ENCODE data around the gene SASH3. TPM values are rescaled to one million over a fixed set of nuclear protein-coding genes. Genes with fewer than 3 reads are reported as not detected.

SASH3 gene
- total RNA-seq, 2 experiments from 2014 or later, result 126 to 133 TPM

DNA sequence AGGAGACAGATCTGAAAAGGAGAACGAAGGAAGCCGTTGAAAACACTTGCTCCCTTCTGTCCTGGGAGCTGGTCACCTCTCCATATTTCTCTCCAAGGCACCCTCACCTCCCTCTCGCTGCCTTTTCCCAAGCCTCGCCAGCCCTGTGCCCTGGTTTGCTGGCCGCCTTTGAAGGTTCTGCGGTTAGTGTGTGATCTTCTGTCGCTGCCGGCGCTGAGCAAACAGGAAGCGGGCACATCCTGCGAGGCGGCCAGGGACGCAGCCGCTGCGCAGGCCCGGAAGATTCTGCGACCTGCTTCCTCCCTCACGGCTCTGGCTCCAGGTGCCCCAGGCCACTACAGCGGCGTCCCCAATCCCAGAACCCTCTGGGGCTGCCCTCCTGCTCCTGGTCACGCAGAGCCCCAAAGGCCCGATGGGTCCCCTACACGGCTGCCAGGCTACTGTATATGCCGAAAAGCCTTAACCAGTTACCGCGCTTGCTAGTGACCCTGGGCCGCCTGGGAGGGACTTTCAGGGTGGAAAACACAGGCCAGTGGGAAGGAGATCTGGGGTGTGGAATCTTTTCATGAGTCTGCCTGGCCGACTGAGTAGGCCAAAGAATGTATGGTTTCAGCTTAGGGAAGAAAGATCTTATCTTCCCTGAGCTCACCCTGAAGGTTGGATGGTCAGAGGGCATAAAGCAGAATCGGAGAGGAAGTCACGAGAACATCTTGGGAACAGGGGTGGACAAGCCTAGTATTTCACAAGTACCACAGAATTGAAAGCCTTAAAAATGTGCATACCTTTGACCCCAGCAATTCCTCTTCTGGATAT lies 2.3 kb upstream of the SASH3 start:
- peaks cover 48% of the 10 kb centered on the region for H3K4me1 Mint-ChIP-seq (ENCODE audit: low read depth)
- peak; percentile 85 for DNase-seq
- no peaks in the 10 kb centered on the region for H3K27me3 Mint-ChIP-seq
- no peaks in the 10 kb centered on the region for H3K9me3 Mint-ChIP-seq
- peak overlapping the region; percentile 78 for H3K4me3 Mint-ChIP-seq
- intact Hi-C loops (cut with micrococcal nuclease), result loop anchor here (5.0 kb wide), 1 partner anchor 205 kb away; the partner anchor contains the start of gene BCORL1
- CTCF ChIA-PET, result interaction anchor here (1.6 kb wide), 1 partner anchor 18 kb away, joined by 5 read pairs; no protein-coding TSS in a partner anchor
- peak overlapping the region; percentile 97 for H3K27ac Mint-ChIP-seq
- POLR2A ChIA-PET, result interaction anchor here (0.6 to 8.2 kb wide), 7 partner anchors 8 to 41 kb away, joined by 3 to 58 read pairs (median 3); no protein-coding TSS in a partner anchor
- H3K36me3 Mint-ChIP-seq, result peaks cover 28% of the 10 kb centered on the region

DNA sequence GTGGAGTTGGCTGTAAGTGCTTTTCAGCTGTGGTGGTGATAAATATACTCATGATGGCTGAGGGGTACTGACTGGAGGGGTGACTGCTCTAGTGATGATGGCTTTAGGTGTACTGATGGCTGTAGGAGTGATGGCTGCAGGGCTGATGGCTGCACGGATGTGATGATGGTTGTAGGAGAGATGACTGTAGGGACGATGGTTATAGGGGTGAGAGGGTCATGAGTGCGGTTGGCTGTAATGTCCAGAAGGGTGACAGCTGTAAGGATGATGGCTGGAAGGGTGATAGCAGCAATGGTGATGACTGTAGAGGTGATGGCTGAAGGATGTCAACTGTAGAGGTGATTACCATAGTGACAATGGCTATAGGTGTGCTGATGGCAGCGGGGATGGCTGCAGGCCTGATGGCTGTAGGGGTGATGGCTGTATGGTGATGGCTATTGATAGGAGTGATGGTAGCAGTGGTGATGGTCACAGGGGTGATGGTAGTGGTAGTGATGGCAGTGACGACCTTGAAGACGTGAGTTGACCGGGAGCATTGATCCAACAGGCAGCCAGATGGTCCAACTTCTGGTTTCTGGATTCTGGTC lies 570 bp upstream of the SASH3 start:
- ChIA-PET POLR2A (interaction anchor here (0.9 to 8.2 kb wide), 3 partner anchors 10 to 20 kb away, joined by 3 to 58 read pairs (median 3); no protein-coding TSS in a partner anchor), CTCF (interaction anchor here (0.7 to 5.6 kb wide), 4 partner anchors 9 to 281 kb away, joined by 3 to 40 read pairs (median 6); no protein-coding TSS in a partner anchor)
- Mint-ChIP-seq H3K27ac (peak overlapping the region; percentile 97), H3K4me3 (peak overlapping the region; percentile 79), H3K27me3 (no peaks in the 10 kb centered on the region), H3K36me3 (peaks cover 42% of the 10 kb centered on the region), H3K4me1 (ENCODE audit: low read depth) (peaks cover 49% of the 10 kb centered on the region), H3K9me3 (no peaks in the 10 kb centered on the region)
- intact Hi-C loops (cut with micrococcal nuclease), result loop anchor here (5.0 kb wide), 1 partner anchor 203 kb away; the partner anchor contains the start of gene BCORL1
- no peak for DNase-seq

DNA sequence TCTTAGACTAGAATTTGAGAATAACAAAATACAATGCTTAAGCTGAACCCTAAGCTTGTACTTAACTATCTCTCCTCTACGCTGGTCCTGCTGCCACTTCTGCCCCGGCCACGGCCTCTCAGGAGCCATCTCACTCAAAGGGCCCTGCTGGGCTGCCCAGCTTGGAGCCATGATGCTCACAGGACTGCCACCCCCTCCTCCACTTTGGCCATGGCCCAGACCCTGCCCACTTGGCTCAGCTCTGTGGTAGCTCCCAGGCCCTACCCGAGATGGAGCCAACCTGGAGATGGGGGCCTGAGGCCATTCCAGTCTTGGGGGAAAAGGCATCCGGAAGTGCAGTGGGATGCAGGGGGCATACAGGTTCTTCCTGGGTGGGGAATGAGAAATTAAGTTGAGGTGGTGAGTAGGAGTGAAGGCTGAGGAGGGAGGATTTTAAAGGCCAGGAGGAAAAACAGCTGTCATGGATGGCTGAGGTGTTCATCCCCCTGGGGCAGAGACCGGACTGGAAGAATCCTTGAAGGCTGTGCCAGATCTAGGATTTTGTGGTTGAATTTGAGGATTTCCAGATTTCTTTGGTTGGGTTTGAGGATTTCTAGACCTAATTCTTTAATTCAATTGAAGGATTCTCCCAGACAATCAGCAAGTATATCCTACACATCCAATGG lies 824 bp downstream of the SASH3 start:
- ChIA-PET POLR2A (interaction anchor here (0.9 to 8.2 kb wide), 9 partner anchors 7 to 101 kb away, joined by 3 to 58 read pairs (median 4); no protein-coding TSS in a partner anchor), CTCF (interaction anchor here (1.1 to 5.6 kb wide), 7 partner anchors 9 to 102 kb away, joined by 3 to 40 read pairs (median 9); no protein-coding TSS in a partner anchor)
- peak overlapping the region; percentile 79 for H3K4me3 Mint-ChIP-seq
- peak overlapping the region; percentile 97 for H3K27ac Mint-ChIP-seq
- H3K4me1 Mint-ChIP-seq (ENCODE audit: low read depth), result peaks cover 49% of the 10 kb centered on the region
- peaks cover 53% of the 10 kb centered on the region for H3K36me3 Mint-ChIP-seq
- no peaks in the 10 kb centered on the region for H3K9me3 Mint-ChIP-seq
- DNase-seq, result no peak
- H3K27me3 Mint-ChIP-seq, result no peaks in the 10 kb centered on the region
- intact Hi-C loops (cut with micrococcal nuclease), result loop anchor here (1.0 to 5.0 kb wide), 7 partner anchors 11 to 622 kb away; partner anchors contain the start of genes RAB33A and RBMX2

DNA sequence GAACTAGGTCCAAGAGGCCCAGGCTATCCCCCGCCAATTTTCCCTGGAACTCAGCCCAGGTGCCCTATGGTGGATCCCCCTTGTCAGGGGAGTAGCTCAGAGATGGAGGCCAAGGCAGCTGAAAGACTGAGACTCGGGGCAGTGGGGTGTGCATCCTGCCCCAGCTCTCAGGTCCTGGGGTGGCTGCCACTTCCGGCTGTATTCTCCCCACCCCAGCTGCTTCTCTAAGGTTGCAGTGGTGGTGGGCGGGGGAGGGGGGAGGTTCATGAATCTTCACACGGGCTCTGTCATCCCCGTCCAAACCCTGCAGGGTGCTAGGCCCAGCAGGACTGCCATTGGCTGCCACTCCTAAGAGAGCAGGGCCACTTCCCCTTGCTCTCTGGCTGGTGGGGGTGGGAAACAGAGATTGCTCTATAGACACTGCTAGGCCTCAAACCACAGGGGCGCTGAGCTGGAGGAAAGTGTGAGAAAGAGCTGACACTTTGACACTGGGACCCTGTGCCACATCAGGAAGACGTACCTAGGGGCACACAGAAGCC lies 1.5 kb downstream of the SASH3 start:
- Mint-ChIP-seq H3K36me3 (peaks cover 58% of the 10 kb centered on the region), H3K27me3 (no peaks in the 10 kb centered on the region), H3K27ac (peak overlapping the region; percentile 97), H3K9me3 (no peaks in the 10 kb centered on the region), H3K4me1 (ENCODE audit: low read depth) (peaks cover 53% of the 10 kb centered on the region), H3K4me3 (peak overlapping the region; percentile 79)
- peak; percentile 92 for DNase-seq
- intact Hi-C loops (cut with micrococcal nuclease), result loop anchor here (1.0 to 5.0 kb wide), 7 partner anchors 12 to 621 kb away; partner anchors contain the start of genes RAB33A and RBMX2
- POLR2A ChIA-PET, result interaction anchor here (0.9 to 8.2 kb wide), 9 partner anchors 8 to 102 kb away, joined by 3 to 58 read pairs (median 7); no protein-coding TSS in a partner anchor
- CTCF ChIA-PET, result interaction anchor here (0.8 to 5.6 kb wide), 8 partner anchors 9 to 176 kb away, joined by 3 to 40 read pairs (median 4); no protein-coding TSS in a partner anchor

DNA sequence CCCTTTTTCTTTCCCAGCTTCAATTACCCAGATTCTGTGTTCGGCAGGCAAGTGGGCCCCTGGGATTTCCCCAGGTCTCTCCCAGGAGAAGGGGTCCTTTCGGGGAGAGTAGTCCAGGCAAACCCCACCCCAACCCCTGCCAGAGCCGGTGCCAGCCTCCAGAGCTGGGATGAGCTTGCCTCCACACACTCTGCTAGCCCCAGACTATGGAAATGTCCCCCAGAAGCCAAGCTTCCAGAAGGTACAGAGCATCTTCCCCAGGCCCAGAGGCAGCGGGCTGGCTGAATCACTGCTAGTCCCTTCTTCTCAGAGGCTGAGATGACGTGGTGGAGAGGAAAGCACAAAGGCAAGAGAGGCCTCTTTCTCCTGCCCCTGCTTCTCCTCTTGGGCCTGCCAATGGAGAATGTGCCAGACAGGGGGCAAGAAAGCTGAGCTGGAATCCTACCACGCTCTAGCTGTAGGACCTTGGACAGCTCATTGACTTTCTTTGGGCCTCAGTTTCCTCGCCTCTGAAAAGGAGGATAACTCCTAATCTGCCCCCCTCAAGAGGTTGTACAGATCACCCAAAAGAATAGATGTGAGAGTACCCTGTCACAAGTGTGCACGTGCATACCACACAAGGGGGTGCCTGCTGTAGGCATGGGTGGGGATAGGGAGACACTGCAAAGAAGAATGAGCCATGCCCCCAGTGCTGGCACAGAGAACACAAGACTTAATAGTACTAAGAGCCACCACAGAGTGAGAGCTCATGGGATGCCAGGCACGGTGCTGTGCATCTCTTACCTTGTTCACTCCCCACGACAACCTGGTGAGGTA lies 2.1 kb downstream of the SASH3 start:
- H3K36me3 Mint-ChIP-seq, result peaks cover 61% of the 10 kb centered on the region

DNA sequence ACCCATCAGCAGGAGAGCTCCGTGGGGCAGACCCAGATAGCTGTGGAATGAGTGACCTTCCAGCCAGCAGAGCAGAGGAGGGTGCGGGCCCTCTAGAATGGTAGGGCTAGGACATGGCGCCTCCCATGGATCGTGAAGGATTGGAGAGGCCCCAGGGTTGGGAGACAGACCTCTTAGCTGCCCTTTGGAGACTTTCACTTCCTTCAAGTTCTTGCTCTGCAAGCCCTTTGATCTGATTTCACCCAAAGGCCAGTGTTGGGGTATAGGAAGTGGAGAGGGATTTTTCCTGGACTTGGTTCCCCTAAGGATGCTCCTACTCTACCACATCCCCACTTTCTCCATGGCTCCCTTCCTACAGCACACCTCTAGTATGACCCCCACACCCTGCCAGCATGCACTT lies 3.0 kb downstream of the SASH3 start:
- Mint-ChIP-seq H3K36me3 (peaks cover 67% of the 10 kb centered on the region), H3K4me1 (ENCODE audit: low read depth) (peaks cover 59% of the 10 kb centered on the region), H3K4me3 (peak overlapping the region; percentile 79), H3K27me3 (no peaks in the 10 kb centered on the region), H3K9me3 (no peaks in the 10 kb centered on the region), H3K27ac (peak overlapping the region; percentile 90)
- ChIA-PET POLR2A (interaction anchor here (0.7 to 8.2 kb wide), 5 partner anchors 11 to 24 kb away, joined by 3 to 58 read pairs (median 3); no protein-coding TSS in a partner anchor), CTCF (interaction anchor here (1.0 to 5.6 kb wide), 9 partner anchors 9 to 278 kb away, joined by 3 to 40 read pairs (median 7); partner anchors contain the start of gene APLN)
- DNase-seq, result no peak
- intact Hi-C loops (cut with micrococcal nuclease), result loop anchor here (2.0 to 5.0 kb wide), 4 partner anchors 40 to 620 kb away; partner anchors contain the start of genes RAB33A, RBMX2 and UTP14A

More for the DNA sequence above, 2.1 kb downstream of the SASH3 start:
- DNase-seq, result peak; percentile 63
- Mint-ChIP-seq H3K4me1 (ENCODE audit: low read depth) (peaks cover 54% of the 10 kb centered on the region), H3K27ac (peak overlapping the region; percentile 90), H3K9me3 (no peaks in the 10 kb centered on the region), H3K4me3 (peak overlapping the region; percentile 79), H3K27me3 (no peaks in the 10 kb centered on the region)
- ChIA-PET CTCF (interaction anchor here (0.8 to 5.6 kb wide), 11 partner anchors 10 to 279 kb away, joined by 3 to 40 read pairs (median 5); no protein-coding TSS in a partner anchor), POLR2A (interaction anchor here (0.9 to 8.2 kb wide), 8 partner anchors 8 to 26 kb away, joined by 3 to 58 read pairs (median 7); no protein-coding TSS in a partner anchor)
- intact Hi-C loops (cut with micrococcal nuclease), result loop anchor here (1.0 to 5.0 kb wide), 9 partner anchors 13 to 620 kb away; partner anchors contain the start of genes RAB33A, RBMX2 and UTP14A

DNA sequence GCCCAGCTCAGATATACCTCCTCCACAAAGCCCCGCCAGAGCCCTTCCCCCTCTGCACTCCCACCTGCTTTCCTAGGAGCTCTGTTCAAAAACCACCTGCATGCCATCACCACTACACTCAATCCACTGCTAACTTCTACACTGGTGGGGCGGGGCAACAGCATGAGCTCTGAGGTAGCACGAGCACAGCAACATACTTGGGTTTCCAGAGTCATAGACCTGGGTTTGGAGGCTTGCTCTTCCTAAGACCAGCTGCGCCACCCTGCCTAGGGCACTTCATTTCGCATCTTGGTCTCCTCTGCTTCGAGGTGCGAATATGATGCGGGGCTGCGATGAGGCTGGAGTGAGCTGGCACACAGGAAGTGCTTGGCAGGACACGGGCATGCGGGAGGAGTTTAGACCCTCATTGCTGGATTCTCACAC lies 3.6 kb downstream of the SASH3 start:
- CTCF ChIA-PET, result interaction anchor here (0.9 to 5.6 kb wide), 9 partner anchors 10 to 278 kb away, joined by 3 to 40 read pairs (median 7); partner anchors contain the start of gene APLN
- POLR2A ChIA-PET, result interaction anchor here (0.6 to 8.2 kb wide), 7 partner anchors 9 to 60 kb away, joined by 3 to 58 read pairs (median 3); partner anchors contain the start of gene ZDHHC9
- peak; percentile 54 for DNase-seq
- intact Hi-C loops (cut with micrococcal nuclease), result loop anchor here (2.0 to 5.0 kb wide), 4 partner anchors 39 to 619 kb away; partner anchors contain the start of genes RAB33A, RBMX2 and UTP14A
- no peaks in the 10 kb centered on the region for H3K9me3 Mint-ChIP-seq
- H3K27ac Mint-ChIP-seq, result peak overlapping the region; percentile 90
- peak overlapping the region; percentile 79 for H3K4me3 Mint-ChIP-seq
- no peaks in the 10 kb centered on the region for H3K27me3 Mint-ChIP-seq
- peaks cover 54% of the 10 kb centered on the region for H3K4me1 Mint-ChIP-seq (ENCODE audit: low read depth)
- peaks cover 68% of the 10 kb centered on the region for H3K36me3 Mint-ChIP-seq

DNA sequence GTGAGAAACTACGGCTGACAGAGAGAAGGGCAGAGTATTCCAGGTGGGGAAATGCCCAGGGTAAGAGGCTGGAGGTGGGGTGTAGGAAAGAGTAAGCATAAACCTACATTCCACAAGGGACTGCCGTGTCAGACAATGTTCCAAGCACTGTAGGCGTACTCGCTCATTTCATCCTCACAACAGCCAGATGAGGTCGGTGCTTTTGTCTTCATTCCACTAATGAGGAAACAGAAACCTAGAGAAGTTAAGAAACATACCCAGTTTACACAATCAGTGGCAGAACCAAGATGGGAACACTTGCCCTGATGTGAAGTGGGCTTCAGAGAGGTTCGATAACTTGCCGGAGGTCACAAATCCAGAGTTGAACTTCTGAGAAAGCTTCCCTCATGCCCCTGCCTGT lies 4.6 kb downstream of the SASH3 start:
- Mint-ChIP-seq H3K36me3 (peaks cover 72% of the 10 kb centered on the region), H3K4me1 (ENCODE audit: low read depth) (peaks cover 46% of the 10 kb centered on the region)

DNA sequence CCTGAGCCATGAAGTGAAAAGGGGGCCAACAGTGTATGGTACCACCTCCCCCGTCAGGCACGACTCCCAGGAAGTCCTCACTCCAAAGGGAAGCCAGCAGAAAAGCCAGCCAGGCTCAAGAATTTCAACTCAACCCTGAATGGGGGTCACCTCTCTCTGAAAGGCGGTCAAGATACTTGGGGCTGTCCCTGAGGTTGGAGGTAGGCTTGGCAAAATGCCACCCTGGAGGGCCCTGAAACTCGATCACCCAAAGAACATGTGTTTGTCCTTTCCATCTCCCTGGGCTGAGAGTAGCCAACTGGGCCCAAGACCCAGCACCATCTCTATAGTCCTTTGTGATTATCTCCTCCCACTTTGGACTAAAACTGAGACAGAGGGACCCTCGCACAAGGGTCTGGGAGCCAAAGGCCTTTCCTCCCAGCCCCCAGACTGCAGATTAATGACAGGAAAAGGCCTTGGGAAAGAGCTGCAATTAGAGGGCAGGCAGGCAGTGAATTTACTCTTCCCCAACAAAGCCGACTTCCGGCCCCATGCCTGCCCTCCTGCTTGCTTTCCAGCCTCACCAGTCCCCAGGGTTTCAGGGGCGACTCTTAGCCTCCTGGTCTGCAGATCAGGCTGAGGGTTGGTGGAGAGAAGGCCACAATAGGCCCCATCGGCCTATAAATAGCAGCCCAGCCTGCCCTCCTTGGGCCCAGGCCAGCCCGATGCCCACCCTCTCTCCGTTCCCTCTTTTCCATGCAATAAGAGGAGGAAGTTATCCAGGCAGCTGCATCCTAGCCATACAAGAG lies 5.6 kb downstream of the SASH3 start:
- Mint-ChIP-seq H3K4me1 (ENCODE audit: low read depth) (peaks cover 43% of the 10 kb centered on the region), H3K27ac (peak overlapping the region; percentile 84), H3K9me3 (no peaks in the 10 kb centered on the region), H3K4me3 (peak overlapping the region; percentile 62), H3K36me3 (peaks cover 68% of the 10 kb centered on the region), H3K27me3 (no peaks in the 10 kb centered on the region)
- intact Hi-C loops (cut with micrococcal nuclease), result no loop called here
- POLR2A ChIA-PET, result interaction anchor here (1.5 to 8.2 kb wide), 2 partner anchors 13 to 26 kb away, joined by 3 to 58 read pairs; no protein-coding TSS in a partner anchor
- CTCF ChIA-PET, result interaction anchor here (3.0 kb wide), 1 partner anchor 30 kb away, joined by 16 read pairs; no protein-coding TSS in a partner anchor
- DNase-seq, result no peak

More for the DNA sequence above, 4.6 kb downstream of the SASH3 start:
- intact Hi-C loops (cut with micrococcal nuclease), result loop anchor here (5.0 kb wide), 2 partner anchors 388 to 618 kb away; partner anchors contain the start of genes RAB33A and RBMX2
- Mint-ChIP-seq H3K4me3 (peak overlapping the region; percentile 79), H3K27me3 (no peaks in the 10 kb centered on the region), H3K27ac (peak overlapping the region; percentile 90), H3K9me3 (no peaks in the 10 kb centered on the region)
- POLR2A ChIA-PET, result interaction anchor here (0.8 to 8.2 kb wide), 2 partner anchors 8 to 25 kb away, joined by 3 to 58 read pairs; no protein-coding TSS in a partner anchor
- DNase-seq, result no peak
- CTCF ChIA-PET, result interaction anchor here (0.9 to 3.0 kb wide), 4 partner anchors 29 to 147 kb away, joined by 3 to 16 read pairs (median 8); partner anchors contain the start of gene APLN
